Endothelial cell of umbilical vein (primary cell): ENCODE measurements around the gene DYNLT2.

Experiments
- CTCF ChIP-seq, 2 donors: IDR thresholded peaks; 1 replicate in 1 of 2; 2 replicates in 1 of 2; pipeline ENCODE4 v1.5.1; 2011; ENCODE audit warnings: low read length in 2 of 2, mild to moderate bottlenecking in 2 of 2, moderate library complexity in 2 of 2, control low read depth in 1 of 2, inconsistent platforms in 1 of 2, low read depth in 1 of 2; ENCODE audit not compliant: insufficient read depth in 1 of 2; ENCODE audit errors: extremely low read depth in 1 of 2
- EZH2 ChIP-seq: IDR thresholded peaks from 2 replicates; pipeline ENCODE4 v1.6.1; 2012; ENCODE audit warnings: borderline replicate concordance, low read depth, mild to moderate bottlenecking, moderate library complexity, low read length, inconsistent platforms; ENCODE audit not compliant: severe bottlenecking
- FOS ChIP-seq: IDR thresholded peaks from 2 replicates; pipeline ENCODE4 v1.6.1; 2011; ENCODE audit warnings: mild to moderate bottlenecking, low read length, moderate library complexity, borderline replicate concordance; ENCODE audit not compliant: insufficient read depth
- GATA2 ChIP-seq: IDR thresholded peaks from 2 replicates; pipeline ENCODE4 v1.7.0; 2011; ENCODE audit warnings: low read depth, mild to moderate bottlenecking, moderate library complexity, mixed read lengths, low read length; ENCODE audit not compliant: insufficient read length, insufficient read depth
- JUN ChIP-seq: IDR thresholded peaks from 2 replicates; pipeline ENCODE4 v1.6.1; 2011; ENCODE audit warnings: borderline replicate concordance, low read depth; ENCODE audit not compliant: insufficient read length, insufficient read depth
- MAX ChIP-seq: IDR thresholded peaks from 2 replicates; pipeline ENCODE4 v1.6.1; 2011; ENCODE audit not compliant: insufficient read depth, insufficient read length
- MYC ChIP-seq: IDR thresholded peaks from one replicate; pipeline ENCODE4 v1.6.1; 2011; ENCODE audit warnings: mild to moderate bottlenecking, low read depth, low read length
- POLR2A ChIP-seq: IDR thresholded peaks from 2 replicates; pipeline ENCODE4 v1.6.1; 2012; ENCODE audit warnings: low read depth, mild to moderate bottlenecking, control low read depth, low read length
- POLR2AphosphoS5 ChIP-seq: IDR thresholded peaks from 2 replicates; pipeline ENCODE4 v1.6.1; 2012; ENCODE audit warnings: low read depth, mild to moderate bottlenecking, control low read depth, low read length, moderate library complexity; ENCODE audit not compliant: insufficient read depth

- no peak for TF ChIP-seq CTCF (IDR thresholded peaks at IDR 0.05; ENCODE audit: extremely low read depth in 1 of 2, insufficient read depth in 1 of 2, low read depth in 1 of 2, low read length in 2 of 2)
- TF ChIP-seq POLR2A, result no peak
- TF ChIP-seq POLR2AphosphoS5, result no peak
- no peak for TF ChIP-seq EZH2
- peak; percentile 29 for TF ChIP-seq MAX
- TF ChIP-seq JUN, result peak; percentile 55
- peak; percentile 70 for TF ChIP-seq FOS
- no peak for TF ChIP-seq MYC
- TF ChIP-seq GATA2, result peak; percentile 71
Measured at GRCh38 chr6:169725125-169726048, 26.0 kb downstream of the DYNLT2 start.
